ENCODE data around the gene UTS2.

GRCh38 chr1:7871136-7871535 lies 18.3 kb upstream of the UTS2 start:
- TF ChIP-seq CTCF (conservative IDR thresholded peaks at IDR 0.05; ENCODE audit: low read depth, low read length): no peak
- no peak for TF ChIP-seq EZH2 (IDR thresholded peaks at IDR 0.05; ENCODE audit: borderline replicate concordance, low read depth, low read length, poor library complexity, severe bottlenecking)

Data from A673 (cell line).